Tibial nerve (tissue), 4 donors: ENCODE results near the gene NECAB3. TPM values are rescaled to one million over a fixed set of nuclear protein-coding genes. Genes with fewer than 3 reads are reported as not detected.

ENCODE experiments used
- DNase-seq, 2 donors: peaks; one replicate each; pipeline ENCODE4 v3.0.0-alpha.2; 2019; ENCODE audit warnings: low spot score in 2 of 2
- H3K27ac ChIP-seq, 4 donors: fragments of 200-600 bp; sonication (generic) in 3 of 4; one replicate each; pipeline ENCODE4 v1.5.1; 2017 to 2019; ENCODE audit warnings: mild to moderate bottlenecking in 1 of 4
- H3K27me3 ChIP-seq, 2 donors: fragments of 200-600 bp; sonication (generic) in 1 of 2; one replicate each; pipeline versions ENCODE4 v1.5.1 to v1.6.0; 2017 to 2019
- H3K36me3 ChIP-seq, 3 donors: fragments of 200-600 bp; sonication (generic); one replicate each; pipeline ENCODE4 v1.5.1; 2018 to 2019
- H3K4me1 ChIP-seq, 4 donors: fragments of 200-600 bp; sonication (generic) in 3 of 4; one replicate each; pipeline ENCODE4 v1.5.1; 2017 to 2019
- H3K4me3 ChIP-seq, 4 donors: fragments of 200-600 bp; sonication (generic) in 3 of 4; one replicate each; pipeline ENCODE4 v1.5.1; 2017 to 2019; ENCODE audit warnings: mild to moderate bottlenecking in 1 of 4, moderate library complexity in 1 of 4
- H3K9me3 ChIP-seq, 4 donors: fragments of 200-600 bp; sonication (generic) in 3 of 4; one replicate each; pipeline ENCODE4 v1.5.1; 2017 to 2019
- CTCF ChIP-seq, 5 experiments: fragments of 200-600 bp in 3 of 5; fragments of 450-650 bp in 2 of 5; sonication (generic) in 3 of 5; IDR thresholded peaks; one replicate each; pipeline ENCODE4 v1.5.1; 2016 to 2019; ENCODE audit warnings: antibody characterized with exemption in 5 of 5, mild to moderate bottlenecking in 3 of 5, moderate library complexity in 2 of 5
- EP300 ChIP-seq, 2 donors: sonication (generic); formaldehyde crosslinking; IDR thresholded peaks; one replicate each; pipeline ENCODE4 v1.6.1; 2017; ENCODE audit warnings: antibody characterized with exemption in 2 of 2, mild to moderate bottlenecking in 1 of 2
- POLR2A ChIP-seq, 2 donors: fragments of 450-650 bp; IDR thresholded peaks; one replicate each; pipeline ENCODE4 v1.6.1; 2017; ENCODE audit warnings: antibody characterized with exemption in 2 of 2, mild to moderate bottlenecking in 2 of 2, moderate library complexity in 2 of 2
- WGBS, 2 donors: methylation state at CpG; one replicate each; pipeline ENCODE4 v1.1.5; 2018; 5-methylcytosine and 5-hydroxymethylcytosine counted together
- total RNA-seq, 4 donors: library from RNA; depleted of rRNA; stranded (reverse); fragments of >200 nt; gene quantifications; one replicate each; pipeline ENCODE4 v1.1.0, GENCODE V29; 2016

The NECAB3 gene
- total RNA-seq, 4 donors from 2014 or later, result 80.8 to 103 (median 91.5) TPM

- H3K36me3 ChIP-seq, result peaks cover 0 to 62% (median 0%) of the 10 kb centered on the region in 3 donors
- H3K27me3 ChIP-seq, result no peaks in the 10 kb centered on the region
- H3K9me3 ChIP-seq, result no peaks in the 10 kb centered on the region
- H3K4me1 ChIP-seq, result no peaks in the 10 kb centered on the region
- no peak for TF ChIP-seq EP300 (IDR thresholded peaks at IDR 0.05)
- TF ChIP-seq POLR2A (IDR thresholded peaks at IDR 0.05), result no peak
- TF ChIP-seq CTCF (IDR thresholded peaks at IDR 0.05), result no peak
- DNase-seq, result no peak
- H3K4me3 ChIP-seq, result no peak overlapping the region
- no peak overlapping the region for H3K27ac ChIP-seq
- 57 to 59% methylated on average over 4 of the region's 4 CpGs for WGBS, 2 donors
Measured at GRCh38 chr20:33612001-33612400, 62.2 kb downstream of the NECAB3 start.

GRCh38 chr20:33611106-33611505, 63.1 kb downstream of the NECAB3 start:
- H3K4me1 ChIP-seq, result no peaks in the 10 kb centered on the region
- H3K36me3 ChIP-seq, result peaks cover 0 to 57% (median 0%) of the 10 kb centered on the region in 3 donors
- 89 to 92% methylated on average over 5 of the region's 5 CpGs for WGBS, 2 donors
- no peaks in the 10 kb centered on the region for H3K9me3 ChIP-seq
- no peak for TF ChIP-seq CTCF (IDR thresholded peaks at IDR 0.05)
- no peak for TF ChIP-seq EP300 (IDR thresholded peaks at IDR 0.05)
- no peak for TF ChIP-seq POLR2A (IDR thresholded peaks at IDR 0.05)
- no peak for DNase-seq
- H3K4me3 ChIP-seq, result no peak overlapping the region
- no peaks in the 10 kb centered on the region for H3K27me3 ChIP-seq
- no peak overlapping the region for H3K27ac ChIP-seq

- no peak for DNase-seq
- Histone ChIP-seq H3K9me3 (no peaks in the 10 kb centered on the region), H3K4me1 (peaks cover 0 to 4% (median 0%) of the 10 kb centered on the region in 4 donors), H3K27ac (no peak overlapping the region), H3K36me3 (peaks cover 0 to 52% (median 0%) of the 10 kb centered on the region in 3 donors), H3K27me3 (no peaks in the 10 kb centered on the region), H3K4me3 (no peak overlapping the region)
- TF ChIP-seq POLR2A (IDR thresholded peaks at IDR 0.05) (no peak), EP300 (IDR thresholded peaks at IDR 0.05) (no peak), CTCF (IDR thresholded peaks at IDR 0.05) (no peak)
- WGBS, 2 donors, result 94 to 95% methylated on average over 2 of the region's 2 CpGs
Measured at GRCh38 chr20:33609504-33609903, 64.7 kb downstream of the NECAB3 start.

Other genes with a start within 250 kb of the NECAB3 start
- 100 to 1,000 TPM in 2 of 4 donors, 10 to 100 TPM in 2; 44.1 to 120 (median 95.6) TPM for gene SNTA1, start 230.7 kb downstream of the NECAB3 start, total RNA-seq
- gene CBFA2T2, start 184.3 kb downstream of the NECAB3 start, total RNA-seq, result 10 to 100 TPM; 16.7 to 22.5 (median 19.1) TPM
- gene C20orf144, start 12.1 kb downstream of the NECAB3 start, total RNA-seq, result not detected
- 1 to 10 TPM; 1.1 to 4.3 (median 3.8) TPM for gene ACTL10, start 7.5 kb downstream of the NECAB3 start, total RNA-seq
- gene E2F1, start 12.0 kb upstream of the NECAB3 start, total RNA-seq, result 1 to 10 TPM; 1.3 to 4.2 (median 1.8) TPM
- gene PXMP4, start 45.9 kb upstream of the NECAB3 start, total RNA-seq, result 1 to 10 TPM; 5.1 to 9.6 (median 8.6) TPM
- 1 to 10 TPM; 1.7 to 4.8 (median 2.1) TPM for gene ZNF341, start 57.6 kb upstream of the NECAB3 start, total RNA-seq
- gene CHMP4B, start 136.9 kb upstream of the NECAB3 start, total RNA-seq, result 10 to 100 TPM; 72.0 to 93.1 (median 78.9) TPM